ENCODE measurements around the gene SINHCAF.

Gene SINHCAF

GRCh38 chr12:31315784-31316465 is 10.0 kb downstream of the SINHCAF start:
- DNase-seq (ENCODE audit: low read depth in 1 of 2, low spot score in 1 of 2), result no peak
- H3K4me3 ChIP-seq (replicated peaks; ENCODE audit: insufficient read depth, low read length), result no peak overlapping the region
- no peaks in the 10 kb centered on the region for H3K27me3 ChIP-seq (ENCODE audit: insufficient read depth, poor library complexity, severe bottlenecking)
- H3K27ac ChIP-seq (replicated peaks), result no peak overlapping the region
- TF ChIP-seq POLR2AphosphoS5 (IDR thresholded peaks at IDR 0.05; ENCODE audit: low read depth) (no peak), REST (IDR thresholded peaks at IDR 0.05; ENCODE audit: insufficient replicate concordance, low read depth) (no peak), GABPA (IDR thresholded peaks at IDR 0.05; ENCODE audit: low read depth) (no peak), CTCF (IDR thresholded peaks at IDR 0.05; ENCODE audit: insufficient read depth, low read length) (no peak), SPI1 (IDR thresholded peaks at IDR 0.05; ENCODE audit: borderline replicate concordance, low read depth) (no peak)

GRCh38 chr12:31315044-31315715 is 10.8 kb downstream of the SINHCAF start:
- TF ChIP-seq SPI1 (IDR thresholded peaks at IDR 0.05; ENCODE audit: borderline replicate concordance, low read depth) (no peak), REST (IDR thresholded peaks at IDR 0.05; ENCODE audit: insufficient replicate concordance, low read depth) (no peak)
- no peak overlapping the region for H3K27ac ChIP-seq (replicated peaks)
- H3K4me3 ChIP-seq (replicated peaks; ENCODE audit: insufficient read depth, low read length), result no peak overlapping the region
- no peaks in the 10 kb centered on the region for H3K27me3 ChIP-seq (ENCODE audit: insufficient read depth, poor library complexity, severe bottlenecking)
- no peak for DNase-seq (ENCODE audit: low read depth in 1 of 2, low spot score in 1 of 2)

GRCh38 chr12:31312431-31312830 is 13.5 kb downstream of the SINHCAF start:
- no peaks in the 10 kb centered on the region for H3K27me3 ChIP-seq (ENCODE audit: insufficient read depth, poor library complexity, severe bottlenecking)
- TF ChIP-seq CTCF (IDR thresholded peaks at IDR 0.05; ENCODE audit: insufficient read depth, low read length) (no peak), SPI1 (IDR thresholded peaks at IDR 0.05; ENCODE audit: borderline replicate concordance, low read depth) (no peak), GABPA (IDR thresholded peaks at IDR 0.05; ENCODE audit: low read depth) (no peak), REST (IDR thresholded peaks at IDR 0.05; ENCODE audit: insufficient replicate concordance, low read depth) (no peak)
- H3K4me3 ChIP-seq (replicated peaks; ENCODE audit: insufficient read depth, low read length), result no peak overlapping the region
- no peak overlapping the region for H3K27ac ChIP-seq (replicated peaks)
- DNase-seq (ENCODE audit: low read depth in 1 of 2, low spot score in 1 of 2), result no peak
